Measurements from ENCODE around the gene ICA1L.
"Not testable (repeated sequence)": the region's sequence is repeated elsewhere in the genome, so short reads cannot be mapped to it uniquely, and the experiment has no call there.

Gene ICA1L

DNA sequence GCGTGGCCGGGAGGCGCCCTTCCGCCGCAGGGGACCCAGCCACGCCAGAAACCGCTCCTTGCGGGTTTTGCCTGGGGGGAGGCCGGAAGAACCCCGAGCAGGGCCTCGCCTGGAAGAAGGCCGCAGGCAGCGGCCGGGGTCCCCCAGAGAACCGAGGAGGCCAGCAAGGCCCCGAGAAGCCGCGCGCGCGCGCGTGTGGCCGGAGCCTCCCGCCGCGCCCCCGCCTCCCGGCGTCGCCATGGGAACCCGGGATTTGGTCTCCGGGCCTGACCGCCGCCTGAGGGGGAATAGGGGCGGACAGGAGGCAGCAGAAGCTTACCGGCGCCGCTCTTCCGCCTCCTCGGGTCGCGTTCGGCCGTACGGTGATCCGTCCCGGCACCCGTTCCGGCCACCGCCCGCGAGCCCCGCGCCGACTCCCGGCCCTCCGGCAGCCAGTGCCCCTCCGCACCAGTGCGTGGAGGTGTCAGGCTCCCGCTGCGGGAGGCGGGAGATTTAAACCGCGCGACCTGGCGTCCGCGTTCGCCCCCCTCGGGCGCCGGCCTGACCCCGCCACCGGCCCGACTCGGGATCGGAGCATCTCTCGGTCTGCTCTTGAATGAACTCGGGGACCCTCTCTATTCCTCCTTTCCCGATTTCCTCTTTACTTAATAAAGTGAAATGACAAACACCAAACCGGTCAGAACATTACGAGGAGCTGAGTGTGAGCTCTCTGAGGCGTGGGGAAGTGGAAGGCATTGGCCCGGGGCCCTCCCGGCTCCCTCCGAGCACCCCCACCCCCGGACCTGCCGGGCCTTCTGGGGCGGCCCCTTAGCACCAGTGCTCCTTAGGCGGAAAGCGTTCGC lies at the start of gene ICA1L:
ICA1L (minus strand) TSS at position 467 of the 842 bp plus-strand sequence. CDS start 42,757 bp downstream, outside the sequence.
- DNase-seq (ENCODE audit: low read depth in 2 of 3, low spot score in 1 of 3): peak; percentile 25 to 52 (median 37)

- DNase-seq (ENCODE audit: low read depth in 2 of 3, low spot score in 1 of 3): no peak
Measured at GRCh38 chr2:202918860-202919259, 47.3 kb upstream of the ICA1L start.

DNA sequence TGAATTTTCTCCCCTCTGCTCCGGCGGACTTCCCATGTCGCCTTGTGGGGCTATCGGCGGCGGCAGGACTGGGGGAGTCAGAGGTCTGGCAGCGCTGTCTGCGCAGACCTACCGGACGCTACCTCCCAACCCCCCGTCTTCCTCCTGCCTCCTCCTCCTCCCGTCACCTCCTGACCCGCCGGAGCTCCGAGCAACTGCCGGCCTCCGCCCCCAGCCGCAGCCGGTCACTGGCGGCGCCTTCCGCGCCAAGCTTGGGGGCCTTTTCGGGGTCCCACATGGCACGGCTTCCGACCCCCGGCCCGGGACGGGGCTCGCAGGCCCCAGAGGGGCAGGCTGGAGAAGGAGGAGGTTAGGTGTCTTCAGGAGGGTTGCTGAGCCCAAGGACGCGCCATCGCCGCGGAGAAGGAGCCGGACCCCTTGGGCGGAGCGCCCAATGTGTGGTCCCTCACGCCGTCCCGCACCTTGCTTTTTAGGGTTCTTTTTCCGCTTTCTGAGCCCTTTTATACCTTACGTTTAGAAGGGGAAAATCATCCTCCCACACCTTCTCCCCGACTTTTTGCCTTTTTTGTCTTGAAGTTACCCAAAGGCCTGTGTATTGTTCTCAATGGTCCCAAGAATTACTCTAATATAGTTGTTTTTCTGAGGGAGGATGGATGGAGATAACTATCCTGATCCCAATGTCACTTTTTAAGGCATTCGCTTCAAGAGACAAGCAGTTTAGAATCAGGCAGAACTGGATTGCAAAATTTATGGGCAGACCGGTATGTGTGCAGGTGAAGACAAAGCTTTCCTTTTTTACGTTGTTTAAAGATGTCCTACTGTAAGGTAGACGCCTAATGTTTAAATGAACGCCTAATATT lies 41.0 kb upstream of the ICA1L start:
- DNase-seq (ENCODE audit: low read depth in 2 of 3, low spot score in 1 of 3): not testable (repeated sequence)

DNA sequence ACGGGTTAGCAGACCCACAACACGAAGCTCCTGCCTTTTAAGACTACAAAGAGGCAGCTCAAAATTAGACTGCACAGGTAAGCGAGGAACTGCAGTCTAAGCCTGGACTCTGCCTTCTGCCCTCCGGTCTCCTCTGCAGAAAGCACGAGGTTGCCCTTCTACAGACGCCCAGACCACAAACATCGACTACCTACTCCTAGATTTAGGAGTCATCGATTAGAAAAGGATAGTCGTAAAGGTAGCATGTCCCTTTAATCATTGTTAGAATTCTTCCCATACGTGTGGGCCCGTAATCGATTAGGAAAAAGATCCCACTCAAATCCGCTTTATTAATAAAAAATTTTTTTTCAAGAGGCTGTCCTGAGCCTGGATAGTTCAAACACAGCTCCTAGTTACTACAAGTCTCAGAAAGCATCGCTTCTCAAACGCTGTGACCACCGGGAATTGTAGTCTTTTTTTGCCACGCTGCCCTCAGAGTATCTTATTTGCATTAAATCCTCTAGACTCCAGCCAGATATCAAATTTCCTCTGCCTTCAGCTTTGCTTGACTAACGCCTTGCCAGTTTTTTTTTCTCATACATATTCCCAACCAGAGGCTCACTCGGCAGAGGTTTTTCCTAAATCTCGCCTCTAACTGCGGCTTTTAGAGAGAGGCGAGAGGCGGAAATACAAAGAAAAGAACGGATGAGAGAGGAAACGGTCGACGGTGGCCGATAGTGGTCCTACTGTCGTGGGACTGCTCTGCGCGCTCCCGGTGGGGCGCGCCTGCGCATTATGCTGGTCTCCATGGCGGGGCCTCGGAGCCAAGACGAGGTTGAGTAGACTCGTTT lies 40.2 kb upstream of the ICA1L start, which contains the start of the genes CARF and WDR12:
CARF (plus strand) TSS at position 764 of the 830 bp plus-strand sequence. CDS start 29,628 bp downstream, outside the sequence.
WDR12 (minus strand) TSS at position 162 of the 830 bp plus-strand sequence. CDS start 197 bp downstream, outside the sequence.
- peak; percentile 78 to 86 (median 82) for DNase-seq (ENCODE audit: low read depth in 2 of 3, low spot score in 1 of 3)

- DNase-seq (ENCODE audit: low read depth in 2 of 3, low spot score in 1 of 3): peak in 1 of 3 donors; percentile 5
Measured at GRCh38 chr2:202911203-202911511, 39.6 kb upstream of the ICA1L start.

GRCh38 chr2:202910698-202911097 lies 39.1 kb upstream of the ICA1L start:
- DNase-seq (ENCODE audit: low read depth in 2 of 3, low spot score in 1 of 3): no peak

DNA sequence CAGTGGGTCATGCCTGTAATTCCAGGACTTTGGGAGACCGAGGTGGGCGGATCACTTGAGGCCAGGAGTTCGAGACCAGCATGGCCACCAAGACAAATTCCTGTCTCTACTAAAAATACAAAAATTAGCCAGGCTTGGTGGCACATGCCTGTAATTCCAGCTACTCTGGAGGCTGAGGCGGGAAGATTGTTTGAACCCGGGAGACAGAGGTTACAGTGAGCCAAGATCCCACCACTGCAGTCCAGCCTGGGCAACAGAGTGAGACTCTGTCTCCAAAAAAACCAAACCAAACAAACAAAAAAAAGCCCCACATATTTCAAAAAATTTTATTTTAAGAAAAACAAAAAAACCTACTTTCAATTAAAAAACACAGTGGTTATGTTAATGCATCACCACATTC lies 38.7 kb upstream of the ICA1L start:
- not testable (repeated sequence) for DNase-seq (ENCODE audit: low read depth in 2 of 3, low spot score in 1 of 3)

GRCh38 chr2:202909394-202910192 lies 38.0 kb upstream of the ICA1L start:
- DNase-seq (ENCODE audit: low read depth in 2 of 3, low spot score in 1 of 3): no peak

DNA sequence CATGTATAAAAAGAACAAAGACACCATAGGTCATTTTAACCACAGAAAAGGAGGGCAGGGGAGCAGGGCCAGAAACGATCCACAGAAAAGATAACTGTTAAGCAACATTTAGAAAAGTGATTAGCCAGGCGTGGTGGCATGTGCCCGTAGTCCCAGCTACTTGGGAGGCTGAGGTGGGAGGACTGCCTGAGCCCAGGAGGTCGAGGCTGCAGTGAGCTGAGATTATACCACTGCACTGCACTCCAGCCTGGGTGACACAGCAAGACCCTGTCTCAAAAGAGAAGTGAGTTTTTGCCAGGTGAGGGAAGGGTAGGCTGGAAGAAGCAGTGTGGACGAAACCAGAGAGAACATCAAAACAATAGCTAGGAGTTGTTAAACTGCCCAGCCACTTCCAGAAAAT lies 36.6 kb upstream of the ICA1L start:
- no peak for DNase-seq (ENCODE audit: low read depth in 2 of 3, low spot score in 1 of 3)

- not testable (repeated sequence) for DNase-seq (ENCODE audit: low read depth in 2 of 3, low spot score in 1 of 3)
Measured at GRCh38 chr2:202905507-202905906, 33.9 kb upstream of the ICA1L start.

- no peak for DNase-seq (ENCODE audit: low read depth in 2 of 3, low spot score in 1 of 3)
Measured at GRCh38 chr2:202885190-202885589, 13.6 kb upstream of the ICA1L start.

GRCh38 chr2:202883987-202884675 lies 12.6 kb upstream of the ICA1L start:
- DNase-seq (ENCODE audit: low read depth in 2 of 3, low spot score in 1 of 3): no peak

GRCh38 chr2:202881570-202881969 lies 10.0 kb upstream of the ICA1L start:
- no peak for DNase-seq (ENCODE audit: low read depth in 2 of 3, low spot score in 1 of 3)

DNA sequence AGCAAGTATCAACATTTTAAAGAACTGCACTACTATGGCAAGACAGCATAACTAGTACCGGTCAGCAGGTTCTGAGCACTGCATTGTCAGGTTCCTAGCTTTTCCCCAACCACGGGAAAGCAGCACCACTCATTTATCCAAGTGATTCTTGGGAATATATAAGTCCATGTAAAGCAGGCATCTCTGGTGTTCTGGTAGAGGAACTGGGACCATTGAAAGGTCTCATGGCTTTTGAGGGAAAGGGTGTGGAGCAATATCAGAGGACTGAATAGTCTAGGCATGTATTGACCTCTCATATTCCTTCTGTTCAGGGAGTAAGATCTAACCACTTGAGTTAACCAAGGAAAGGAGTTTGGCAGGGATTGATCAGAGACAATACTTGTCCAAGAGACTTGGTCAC lies 6.1 kb upstream of the ICA1L start:
- no peak for DNase-seq (ENCODE audit: low read depth in 2 of 3, low spot score in 1 of 3)

DNA sequence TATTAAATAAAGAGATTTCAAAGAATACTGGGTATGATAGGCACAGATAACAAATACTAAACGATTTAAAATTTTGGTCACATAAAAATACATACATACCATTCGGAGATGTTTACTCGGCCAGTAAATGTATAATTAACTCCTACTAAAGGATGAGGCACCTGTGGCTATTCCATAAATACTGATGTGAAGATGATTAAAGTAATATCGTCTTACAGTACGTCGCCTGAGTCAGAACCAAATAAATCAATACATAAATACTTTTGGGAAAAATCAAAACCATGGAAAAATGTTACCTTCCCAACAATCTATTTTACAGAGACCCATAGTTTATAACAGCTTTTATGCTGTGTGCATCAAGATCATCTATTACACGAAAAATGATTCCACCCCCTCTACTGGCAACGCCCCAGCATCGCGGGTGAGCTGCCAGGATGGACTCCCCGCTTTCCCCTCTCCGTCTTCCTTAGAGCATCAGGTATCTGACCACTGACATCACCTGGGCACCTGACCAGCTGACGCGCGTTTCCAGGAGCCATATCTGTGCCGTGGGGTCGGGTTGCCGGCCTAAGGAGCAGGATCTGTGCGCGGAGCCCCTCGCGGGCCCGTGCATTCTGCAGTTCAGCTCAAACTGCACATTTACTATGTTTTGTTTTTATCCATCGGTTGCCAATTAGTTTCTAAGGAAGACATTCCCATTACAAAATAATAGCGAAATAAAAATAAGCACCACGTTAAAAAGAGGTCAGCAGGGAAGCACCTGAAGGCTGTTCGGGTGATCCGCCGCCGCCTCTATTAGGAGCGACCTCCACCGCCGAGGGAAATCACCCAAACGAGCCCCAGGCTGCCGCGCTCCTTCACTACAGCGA lies 901 bp downstream of the ICA1L start:
- peak; percentile 37 to 59 (median 56) for DNase-seq (ENCODE audit: low read depth in 2 of 3, low spot score in 1 of 3)

DNA sequence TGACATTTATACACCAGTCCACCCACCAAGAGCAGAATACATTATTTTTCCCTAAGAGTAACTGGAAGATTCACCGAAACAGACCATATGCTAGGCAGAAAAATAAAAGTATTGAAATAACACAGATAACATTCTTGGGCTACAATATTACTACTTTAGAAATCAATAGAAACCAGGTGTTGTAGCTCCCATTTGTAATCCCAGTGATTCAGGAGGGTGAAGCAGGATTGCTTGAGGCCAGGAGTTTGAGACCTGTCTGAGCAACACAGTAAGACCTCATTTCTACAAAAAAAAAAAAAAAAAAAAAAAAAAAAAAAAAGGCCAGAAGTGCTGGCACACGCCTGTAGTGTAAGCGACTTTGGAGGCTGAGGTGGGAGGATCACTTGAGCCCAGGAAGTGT lies 9.6 kb downstream of the ICA1L start:
- no peak for DNase-seq (ENCODE audit: low read depth in 2 of 3, low spot score in 1 of 3)

DNA sequence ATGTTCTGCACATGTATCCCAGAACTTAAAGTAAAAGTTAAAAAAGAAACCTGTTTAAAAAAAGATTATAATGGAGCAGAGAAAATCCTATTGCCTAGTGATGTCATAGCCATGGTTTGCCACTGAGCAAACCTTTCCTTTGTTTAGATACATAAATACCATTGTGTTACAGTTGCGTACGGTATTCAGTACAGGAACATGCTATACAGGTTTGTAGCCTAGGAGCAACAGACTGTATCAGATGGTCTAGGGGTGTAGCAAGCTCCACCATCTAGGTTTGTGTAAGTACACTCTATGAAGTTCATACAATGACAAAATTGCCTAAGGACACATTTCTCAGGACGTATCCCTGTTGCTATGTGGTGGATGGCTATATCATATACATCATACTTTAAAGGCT lies 13.0 kb downstream of the ICA1L start:
- DNase-seq (ENCODE audit: low read depth in 2 of 3, low spot score in 1 of 3): no peak

DNA sequence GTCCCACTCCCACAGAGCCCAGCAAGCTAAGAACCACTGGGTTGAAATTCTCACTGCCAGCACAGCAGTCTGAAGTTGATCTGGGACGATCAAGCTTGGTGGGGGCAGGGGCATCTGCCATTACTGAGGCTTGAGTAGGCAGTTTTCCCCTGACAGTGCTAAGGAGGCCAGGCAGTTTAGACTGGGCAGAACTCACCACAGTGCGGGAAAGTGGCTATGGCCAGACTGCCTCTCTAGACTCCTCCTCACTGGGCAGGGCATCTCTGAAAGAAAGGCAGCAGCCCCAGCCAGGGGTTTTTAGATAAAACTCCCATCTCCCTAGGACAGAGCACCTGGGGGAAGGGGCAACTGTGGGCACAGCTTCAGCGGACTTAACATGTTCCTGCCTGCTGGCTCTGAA lies 22.2 kb downstream of the ICA1L start:
- DNase-seq (ENCODE audit: low read depth in 2 of 3, low spot score in 1 of 3): not testable (repeated sequence)

- no peak for DNase-seq (ENCODE audit: low read depth in 2 of 3, low spot score in 1 of 3)
Measured at GRCh38 chr2:202848813-202849212, 22.8 kb downstream of the ICA1L start.

All from stimulated activated CD4-positive, alpha-beta T cell treated with anti-CD3 and anti-CD28 coated beads, Interleukin-12 subunit alpha, Interleukin-12 subunit beta, amount 100 ng/mL, for 48 hours (primary cell).